Measurements from ENCODE around the gene FLOT1.
"Not testable (repeated sequence)": the region's sequence is repeated elsewhere in the genome, so short reads cannot be mapped to it uniquely, and the experiment has no call there.

FLOT1 gene

GRCh38 chr6:30774701-30775100, 32.2 kb upstream of the FLOT1 start:
- Mint-ChIP-seq H3K27me3 (peaks cover 19% of the 10 kb centered on the region), H3K36me3 (no peaks in the 10 kb centered on the region), H3K9me3 (no peaks in the 10 kb centered on the region), H3K27ac (no peak overlapping the region), H3K4me3 (no peak overlapping the region), H3K4me1 (peaks cover 7% of the 10 kb centered on the region)
- ATAC-seq, result no peak

- Mint-ChIP-seq H3K27ac (no peak overlapping the region), H3K4me1 (peaks cover 40% of the 10 kb centered on the region), H3K36me3 (no peaks in the 10 kb centered on the region), H3K9me3 (no peaks in the 10 kb centered on the region), H3K4me3 (no peak overlapping the region), H3K27me3 (peaks cover 8% of the 10 kb centered on the region)
- no peak for ATAC-seq
Measured at GRCh38 chr6:30770592-30770991, 28.1 kb upstream of the FLOT1 start.

- no peaks in the 10 kb centered on the region for H3K36me3 Mint-ChIP-seq
- no peaks in the 10 kb centered on the region for H3K9me3 Mint-ChIP-seq
Measured at GRCh38 chr6:30769853-30770524, 27.5 kb upstream of the FLOT1 start.

GRCh38 chr6:30769088-30769852, 26.8 kb upstream of the FLOT1 start:
- Mint-ChIP-seq H3K9me3 (no peaks in the 10 kb centered on the region), H3K27me3 (peaks cover 13% of the 10 kb centered on the region), H3K4me3 (no peak overlapping the region), H3K36me3 (no peaks in the 10 kb centered on the region), H3K27ac (peak overlapping the region; percentile 38), H3K4me1 (peaks cover 43% of the 10 kb centered on the region)
- ATAC-seq, result peak; percentile 67

More at GRCh38 chr6:30769853-30770524, 27.5 kb upstream of the FLOT1 start:
- no peak for ATAC-seq
- H3K27me3 Mint-ChIP-seq, result peaks cover 8% of the 10 kb centered on the region
- peaks cover 40% of the 10 kb centered on the region for H3K4me1 Mint-ChIP-seq
- no peak overlapping the region for H3K4me3 Mint-ChIP-seq
- H3K27ac Mint-ChIP-seq, result peak overlapping the region; percentile 38

- H3K4me3 Mint-ChIP-seq, result no peak overlapping the region
- peaks cover 19% of the 10 kb centered on the region for H3K27me3 Mint-ChIP-seq
- H3K27ac Mint-ChIP-seq, result peak overlapping the region; percentile 38
- no peaks in the 10 kb centered on the region for H3K36me3 Mint-ChIP-seq
- no peaks in the 10 kb centered on the region for H3K9me3 Mint-ChIP-seq
- ATAC-seq, result peak; percentile 37
- peaks cover 49% of the 10 kb centered on the region for H3K4me1 Mint-ChIP-seq
Measured at GRCh38 chr6:30768634-30769087, 26.2 kb upstream of the FLOT1 start.

- H3K9me3 Mint-ChIP-seq, result no peaks in the 10 kb centered on the region
- H3K36me3 Mint-ChIP-seq, result no peaks in the 10 kb centered on the region
- peak overlapping the region; percentile 63 for H3K27ac Mint-ChIP-seq
- ATAC-seq, result no peak
- peaks cover 16% of the 10 kb centered on the region for H3K27me3 Mint-ChIP-seq
- H3K4me3 Mint-ChIP-seq, result no peak overlapping the region
- H3K4me1 Mint-ChIP-seq, result peaks cover 54% of the 10 kb centered on the region
Measured at GRCh38 chr6:30767944-30768301, 25.4 kb upstream of the FLOT1 start.

GRCh38 chr6:30767158-30767943, 24.9 kb upstream of the FLOT1 start:
- Mint-ChIP-seq H3K9me3 (no peaks in the 10 kb centered on the region), H3K27me3 (peaks cover 15% of the 10 kb centered on the region), H3K36me3 (no peaks in the 10 kb centered on the region), H3K4me3 (no peak overlapping the region), H3K27ac (peak overlapping the region; percentile 63), H3K4me1 (peaks cover 54% of the 10 kb centered on the region)
- ATAC-seq, result peak; percentile 85

- Mint-ChIP-seq H3K4me3 (no peak overlapping the region), H3K27me3 (peaks cover 15% of the 10 kb centered on the region), H3K9me3 (no peaks in the 10 kb centered on the region), H3K4me1 (peaks cover 54% of the 10 kb centered on the region), H3K27ac (peak overlapping the region; percentile 63), H3K36me3 (no peaks in the 10 kb centered on the region)
- no peak for ATAC-seq
Measured at GRCh38 chr6:30766461-30767157, 24.1 kb upstream of the FLOT1 start.

GRCh38 chr6:30765495-30765894, 23.0 kb upstream of the FLOT1 start:
- H3K27ac Mint-ChIP-seq, result not testable (repeated sequence)

GRCh38 chr6:30764490-30765043, 22.1 kb upstream of the FLOT1 start:
- Mint-ChIP-seq H3K27ac (peak overlapping the region; percentile 19), H3K4me1 (peaks cover 55% of the 10 kb centered on the region), H3K27me3 (peaks cover 15% of the 10 kb centered on the region)
- not testable (repeated sequence) for H3K36me3 Mint-ChIP-seq, ATAC-seq, H3K9me3 Mint-ChIP-seq, H3K4me3 Mint-ChIP-seq

More at GRCh38 chr6:30765495-30765894, 23.0 kb upstream of the FLOT1 start:
- peaks cover 58% of the 10 kb centered on the region for H3K4me1 Mint-ChIP-seq
- not testable (repeated sequence) for H3K4me3 Mint-ChIP-seq, ATAC-seq, H3K36me3 Mint-ChIP-seq, H3K9me3 Mint-ChIP-seq
- peaks cover 15% of the 10 kb centered on the region for H3K27me3 Mint-ChIP-seq

GRCh38 chr6:30763618-30764489, 21.4 kb upstream of the FLOT1 start:
- no peaks in the 10 kb centered on the region for H3K9me3 Mint-ChIP-seq
- peaks cover 55% of the 10 kb centered on the region for H3K4me1 Mint-ChIP-seq
- peaks cover 15% of the 10 kb centered on the region for H3K27me3 Mint-ChIP-seq
- H3K4me3 Mint-ChIP-seq, result no peak overlapping the region
- H3K36me3 Mint-ChIP-seq, result no peaks in the 10 kb centered on the region
- no peak for ATAC-seq
- peak overlapping the region; percentile 19 for H3K27ac Mint-ChIP-seq

GRCh38 chr6:30763155-30763617, 20.7 kb upstream of the FLOT1 start:
- no peak for ATAC-seq
- Mint-ChIP-seq H3K36me3 (no peaks in the 10 kb centered on the region), H3K4me1 (peaks cover 55% of the 10 kb centered on the region), H3K9me3 (no peaks in the 10 kb centered on the region), H3K27me3 (peaks cover 15% of the 10 kb centered on the region), H3K4me3 (no peak overlapping the region), H3K27ac (peak overlapping the region; percentile 19)

- Mint-ChIP-seq H3K4me1 (peaks cover 52% of the 10 kb centered on the region), H3K4me3 (no peak overlapping the region), H3K36me3 (no peaks in the 10 kb centered on the region), H3K9me3 (no peaks in the 10 kb centered on the region), H3K27me3 (peaks cover 15% of the 10 kb centered on the region), H3K27ac (no peak overlapping the region)
- ATAC-seq, result no peak
Measured at GRCh38 chr6:30761791-30762429, 19.4 kb upstream of the FLOT1 start.

All from stimulated activated memory B cell treated with anti-CD40 and anti-IgM and Interleukin-4, amounts not matched to agents 10 μg/mL and 1 μg/mL and 100 μg/mL, for 72 hours (primary cell).